ENCODE data around the gene ATP2A1.

The ATP2A1 gene

DNA sequence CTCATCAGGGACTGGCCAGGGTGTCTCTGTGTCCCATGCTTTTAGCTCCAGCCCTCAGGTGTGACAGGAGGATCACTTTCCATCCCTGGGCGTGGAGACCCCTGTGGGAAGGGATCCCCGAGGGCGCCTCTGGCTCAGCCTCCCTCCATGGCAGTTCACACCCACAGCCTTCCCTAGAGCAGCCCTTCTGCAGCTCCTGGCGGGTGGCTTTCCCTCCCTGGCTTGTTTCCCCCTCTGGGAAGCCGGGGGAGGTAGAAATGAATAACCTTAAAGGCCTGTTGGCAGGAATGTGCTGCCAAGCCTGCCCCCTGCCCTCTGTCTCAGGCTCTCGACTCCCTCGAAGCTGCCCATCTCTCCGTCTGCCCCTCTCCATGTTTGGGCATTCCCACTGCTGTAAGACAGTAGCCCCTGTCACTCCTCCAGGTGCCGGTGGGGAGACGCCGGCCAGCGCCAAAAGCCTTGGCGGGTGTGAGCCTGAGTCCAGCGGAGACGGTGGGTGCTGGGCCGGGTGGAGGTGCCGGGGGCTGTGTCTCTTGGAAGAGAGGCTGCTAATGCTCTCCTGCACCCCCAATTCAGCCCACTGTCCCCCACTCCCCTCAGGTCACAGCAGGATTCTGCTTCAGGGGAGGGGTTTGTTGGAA is 2.1 kb upstream of the ATP2A1 start:
- TF ChIP-seq, protein P1, sequence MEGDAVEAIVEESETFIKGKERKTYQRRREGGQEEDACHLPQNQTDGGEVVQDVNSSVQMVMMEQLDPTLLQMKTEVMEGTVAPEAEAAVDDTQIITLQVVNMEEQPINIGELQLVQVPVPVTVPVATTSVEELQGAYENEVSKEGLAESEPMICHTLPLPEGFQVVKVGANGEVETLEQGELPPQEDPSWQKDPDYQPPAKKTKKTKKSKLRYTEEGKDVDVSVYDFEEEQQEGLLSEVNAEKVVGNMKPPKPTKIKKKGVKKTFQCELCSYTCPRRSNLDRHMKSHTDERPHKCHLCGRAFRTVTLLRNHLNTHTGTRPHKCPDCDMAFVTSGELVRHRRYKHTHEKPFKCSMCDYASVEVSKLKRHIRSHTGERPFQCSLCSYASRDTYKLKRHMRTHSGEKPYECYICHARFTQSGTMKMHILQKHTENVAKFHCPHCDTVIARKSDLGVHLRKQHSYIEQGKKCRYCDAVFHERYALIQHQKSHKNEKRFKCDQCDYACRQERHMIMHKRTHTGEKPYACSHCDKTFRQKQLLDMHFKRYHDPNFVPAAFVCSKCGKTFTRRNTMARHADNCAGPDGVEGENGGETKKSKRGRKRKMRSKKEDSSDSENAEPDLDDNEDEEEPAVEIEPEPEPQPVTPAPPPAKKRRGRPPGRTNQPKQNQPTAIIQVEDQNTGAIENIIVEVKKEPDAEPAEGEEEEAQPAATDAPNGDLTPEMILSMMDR (IDR thresholded peaks at IDR 0.05), result no peak
- Histone ChIP-seq H3K9me3 (no peaks in the 10 kb centered on the region), H3K27ac (no peak overlapping the region), H3K4me3 (ENCODE audit: low read depth in 1 of 2, low read length in 1 of 2) (no peak overlapping the region), H3K36me3 (peaks cover 45% of the 10 kb centered on the region), H3K4me1 (ENCODE audit: control insufficient read depth in 1 of 2, insufficient read depth in 1 of 2, low read depth in 1 of 2, low read length in 1 of 2) (peaks cover 15 to 17% of the 10 kb centered on the region in 2 experiments), H3K27me3 (peaks cover 30% of the 10 kb centered on the region)

DNA sequence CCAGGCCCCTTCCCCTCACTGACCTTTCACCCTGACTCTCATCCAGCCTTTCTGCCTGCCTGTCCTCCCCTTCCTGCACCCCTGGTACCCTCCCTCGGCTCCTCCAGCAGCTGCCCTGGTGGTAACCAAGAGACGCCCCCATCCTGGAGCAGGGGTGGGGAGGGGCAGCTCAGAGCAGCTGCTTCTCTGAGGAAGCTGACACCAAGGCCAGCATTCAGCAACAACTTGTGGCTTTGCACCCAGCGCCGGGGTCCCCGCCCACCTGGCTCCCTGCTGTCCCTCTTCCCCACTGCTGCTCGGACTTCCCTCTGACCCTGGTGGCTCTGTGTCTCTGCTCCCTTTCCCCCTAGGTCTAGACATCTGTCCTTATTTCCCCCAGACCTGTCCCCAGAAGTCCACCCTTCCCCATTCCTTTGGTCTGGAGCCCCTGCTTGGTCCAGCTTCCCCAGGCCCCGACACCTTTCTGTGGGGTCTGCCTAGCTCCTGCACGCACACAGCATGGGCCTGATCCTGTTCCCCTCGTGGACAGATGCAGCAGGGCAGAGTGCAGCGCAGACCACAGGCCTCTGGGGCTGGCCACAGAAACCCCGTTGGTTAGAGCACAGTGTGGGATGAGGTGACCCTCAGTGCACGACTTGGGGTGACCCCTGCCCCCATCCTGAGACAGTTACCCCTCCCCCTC is 1.2 kb upstream of the ATP2A1 start:
- TF ChIP-seq, protein P1 (IDR thresholded peaks at IDR 0.05), result no peak
- peaks cover 37% of the 10 kb centered on the region for H3K27me3 ChIP-seq
- peaks cover 15 to 17% of the 10 kb centered on the region in 2 experiments for H3K4me1 ChIP-seq (ENCODE audit: control insufficient read depth in 1 of 2, insufficient read depth in 1 of 2, low read depth in 1 of 2, low read length in 1 of 2)
- H3K9me3 ChIP-seq, result no peaks in the 10 kb centered on the region
- H3K4me3 ChIP-seq (ENCODE audit: low read depth in 1 of 2, low read length in 1 of 2), result no peak overlapping the region
- H3K36me3 ChIP-seq, result peaks cover 35% of the 10 kb centered on the region
- no peak overlapping the region for H3K27ac ChIP-seq

DNA sequence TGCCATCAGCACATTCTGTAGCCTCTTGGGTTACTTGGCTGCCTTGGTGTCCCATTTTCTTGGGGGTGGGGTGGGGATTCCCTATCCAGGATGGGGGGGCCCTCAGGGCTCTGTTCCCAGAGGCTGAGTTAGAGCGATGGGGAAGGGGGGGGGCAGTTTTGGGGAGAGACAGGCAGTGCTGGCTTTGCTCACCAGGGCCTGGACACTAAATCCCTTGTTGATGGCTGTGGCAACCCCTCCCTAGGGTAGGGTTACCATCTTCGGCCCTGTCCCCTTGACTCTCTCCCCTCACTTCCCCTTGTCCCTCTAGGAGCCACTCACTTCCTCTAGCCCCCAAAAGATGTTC is 660 bp upstream of the ATP2A1 start:
- Histone ChIP-seq H3K36me3 (peaks cover 30% of the 10 kb centered on the region), H3K4me1 (ENCODE audit: control insufficient read depth in 1 of 2, insufficient read depth in 1 of 2, low read depth in 1 of 2, low read length in 1 of 2) (peaks cover 15 to 17% of the 10 kb centered on the region in 2 experiments), H3K9me3 (no peaks in the 10 kb centered on the region), H3K27ac (no peak overlapping the region), H3K27me3 (peaks cover 37% of the 10 kb centered on the region), H3K4me3 (ENCODE audit: low read depth in 1 of 2, low read length in 1 of 2) (no peak overlapping the region)
- TF ChIP-seq, protein P1 (IDR thresholded peaks at IDR 0.05), result no peak

DNA sequence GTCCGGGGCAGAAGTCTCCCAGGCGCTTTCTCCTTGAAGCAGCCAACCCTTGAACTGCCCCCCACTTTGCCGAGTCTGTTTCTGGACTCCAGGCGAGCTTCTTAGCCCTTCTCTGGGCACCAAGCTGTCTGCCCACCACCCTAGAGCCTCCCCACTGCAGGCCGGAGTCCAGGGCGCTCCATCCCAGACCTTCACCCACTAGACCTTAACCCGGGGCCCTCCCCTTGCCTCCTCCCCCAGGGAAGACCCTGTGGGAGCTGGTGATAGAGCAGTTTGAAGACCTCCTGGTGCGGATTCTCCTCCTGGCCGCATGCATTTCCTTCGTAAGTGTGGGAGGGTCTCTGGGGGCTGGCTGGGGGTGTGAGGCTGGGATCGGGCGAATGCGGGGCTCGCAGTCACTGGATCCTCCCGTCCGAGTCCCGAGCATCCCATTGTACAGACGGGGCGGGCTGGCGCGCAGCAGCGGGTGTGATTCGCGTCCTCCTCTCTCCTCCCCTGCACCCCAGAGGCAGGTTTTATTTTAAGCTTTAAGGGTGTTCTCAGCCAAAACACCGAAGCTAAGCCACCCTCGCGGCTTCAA is 1.1 kb downstream of the ATP2A1 start:
- TF ChIP-seq, protein P1 (IDR thresholded peaks at IDR 0.05), result no peak
- Histone ChIP-seq H3K4me3 (ENCODE audit: low read depth in 1 of 2, low read length in 1 of 2) (peak overlapping the region; percentile 57 to 67), H3K27ac (no peak overlapping the region), H3K4me1 (ENCODE audit: control insufficient read depth in 1 of 2, insufficient read depth in 1 of 2, low read depth in 1 of 2, low read length in 1 of 2) (peaks cover 15 to 17% of the 10 kb centered on the region in 2 experiments), H3K9me3 (no peaks in the 10 kb centered on the region), H3K27me3 (peaks cover 37% of the 10 kb centered on the region), H3K36me3 (peaks cover 12% of the 10 kb centered on the region)

DNA sequence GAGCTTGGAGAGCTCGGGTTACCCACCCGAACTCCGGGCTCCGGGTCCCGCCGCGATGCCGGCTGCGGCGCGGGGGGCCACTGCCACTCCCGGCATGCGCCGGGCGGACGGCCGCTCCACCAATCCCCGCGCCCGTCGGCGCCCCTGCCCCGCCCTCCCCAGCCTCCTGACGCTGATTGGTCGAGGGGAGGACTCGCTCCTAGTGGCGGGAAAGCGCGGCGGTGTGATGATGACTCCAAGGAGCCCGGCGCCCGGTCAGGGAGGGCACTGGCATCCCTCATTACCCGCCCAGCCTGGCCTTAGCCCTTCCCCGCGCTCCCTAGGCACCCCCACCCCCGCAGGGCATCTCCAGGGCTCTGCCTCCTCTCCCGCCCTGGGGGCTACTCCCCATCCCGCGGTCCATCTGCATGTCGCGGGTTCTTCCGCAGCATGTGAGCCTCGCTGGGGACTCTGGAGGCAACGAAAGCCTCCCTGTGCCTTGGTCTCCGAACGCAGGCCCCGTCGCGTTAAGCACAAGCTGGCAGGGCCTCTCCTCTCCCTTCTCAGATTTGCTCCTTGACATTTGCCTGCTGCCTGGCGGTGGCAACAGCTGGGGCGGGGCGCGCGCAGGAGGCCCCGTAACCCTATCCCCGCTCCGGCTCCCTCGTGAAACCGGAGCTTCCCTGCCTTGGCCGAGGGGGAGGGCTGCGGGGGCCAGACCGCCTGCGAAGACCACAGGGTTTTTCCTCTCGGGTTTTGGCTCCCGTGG is 1.7 kb downstream of the ATP2A1 start:
- Histone ChIP-seq H3K27me3 (peaks cover 37% of the 10 kb centered on the region), H3K9me3 (no peaks in the 10 kb centered on the region), H3K36me3 (peaks cover 8% of the 10 kb centered on the region), H3K4me1 (ENCODE audit: control insufficient read depth in 1 of 2, insufficient read depth in 1 of 2, low read depth in 1 of 2, low read length in 1 of 2) (peaks cover 15 to 17% of the 10 kb centered on the region in 2 experiments), H3K27ac (no peak overlapping the region), H3K4me3 (ENCODE audit: low read depth in 1 of 2, low read length in 1 of 2) (peak overlapping the region; percentile 57 to 67)
- TF ChIP-seq, protein P1 (IDR thresholded peaks at IDR 0.05), result peak; percentile 40

All from neutrophil (primary cell).